Mesothelial cell of epicardium (in vitro differentiated cells): ENCODE measurements around the gene WWOX. TPM values are rescaled to one million over a fixed set of nuclear protein-coding genes. Genes with fewer than 3 reads are reported as not detected.
"Not testable (repeated sequence)": the region's sequence is repeated elsewhere in the genome, so short reads cannot be mapped to it uniquely, and the experiment has no call there.

Source experiments
- DNase-seq, 2 experiments: peaks; one replicate each; pipeline ENCODE4 v3.0.0; 2021; ENCODE audit warnings: low spot score in 2 of 2; ENCODE audit not compliant: unreplicated experiment in 2 of 2
- H3K27ac Mint-ChIP-seq: 2 replicates; pipeline ENCODE4 v1.8.0; 2021; ENCODE audit warnings: mixed read lengths
- H3K27me3 Mint-ChIP-seq: 2 replicates; pipeline ENCODE4 v1.8.0; 2021; ENCODE audit warnings: low read depth, mixed read lengths
- H3K36me3 Mint-ChIP-seq: 2 replicates; pipeline ENCODE4 v1.8.0; 2021; ENCODE audit warnings: mixed read lengths
- H3K4me1 Mint-ChIP-seq: 2 replicates; pipeline ENCODE4 v1.8.0; 2021; ENCODE audit warnings: mixed read lengths
- H3K4me3 Mint-ChIP-seq: 2 replicates; pipeline ENCODE4 v1.8.0; 2021; ENCODE audit warnings: mild to moderate bottlenecking, moderate library complexity, mixed read lengths
- H3K9me3 Mint-ChIP-seq: 2 replicates; pipeline ENCODE4 v1.8.0; 2021; ENCODE audit warnings: mixed read lengths
- total RNA-seq: library from RNA; stranded (reverse); gene quantifications from 3 replicates; pipeline ENCODE4 v1.2.1, GENCODE V29; 2021
- TF ChIP-seq, protein P1 (sequence below): fragments of 200-600 bp; sonication (generic); IDR thresholded peaks from one replicate; pipeline ENCODE4 v1.5.0; 2021; ENCODE audit warnings: antibody characterized with exemption; ENCODE audit not compliant: unreplicated experiment

Gene WWOX
- total RNA-seq, 1 donor from 2014 or later: 29.7 TPM

DNA sequence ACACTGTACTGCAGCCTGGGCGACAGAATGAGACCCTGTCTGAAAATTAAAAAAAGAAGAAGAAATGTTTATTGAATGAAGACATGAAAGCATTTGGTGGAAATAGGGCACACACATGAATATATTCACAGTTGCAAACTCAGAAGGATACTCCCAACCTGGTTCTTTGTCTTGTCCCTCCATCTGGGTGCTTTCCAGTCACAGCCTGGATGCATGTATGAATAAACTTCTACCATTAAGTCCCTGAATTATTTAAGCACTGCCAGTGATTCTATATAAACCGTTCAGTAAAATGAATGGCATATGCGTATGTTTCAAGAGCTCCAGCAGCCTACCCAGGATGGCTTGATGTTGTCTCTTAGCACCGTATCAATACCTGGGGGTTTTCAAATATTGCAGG is 591.1 kb downstream of the WWOX start:
- Mint-ChIP-seq H3K9me3 (no peaks in the 10 kb centered on the region), H3K27me3 (no peaks in the 10 kb centered on the region), H3K4me3 (no peak overlapping the region), H3K36me3 (no peaks in the 10 kb centered on the region), H3K4me1 (peaks cover 14% of the 10 kb centered on the region), H3K27ac (no peak overlapping the region)
- TF ChIP-seq, protein P1, sequence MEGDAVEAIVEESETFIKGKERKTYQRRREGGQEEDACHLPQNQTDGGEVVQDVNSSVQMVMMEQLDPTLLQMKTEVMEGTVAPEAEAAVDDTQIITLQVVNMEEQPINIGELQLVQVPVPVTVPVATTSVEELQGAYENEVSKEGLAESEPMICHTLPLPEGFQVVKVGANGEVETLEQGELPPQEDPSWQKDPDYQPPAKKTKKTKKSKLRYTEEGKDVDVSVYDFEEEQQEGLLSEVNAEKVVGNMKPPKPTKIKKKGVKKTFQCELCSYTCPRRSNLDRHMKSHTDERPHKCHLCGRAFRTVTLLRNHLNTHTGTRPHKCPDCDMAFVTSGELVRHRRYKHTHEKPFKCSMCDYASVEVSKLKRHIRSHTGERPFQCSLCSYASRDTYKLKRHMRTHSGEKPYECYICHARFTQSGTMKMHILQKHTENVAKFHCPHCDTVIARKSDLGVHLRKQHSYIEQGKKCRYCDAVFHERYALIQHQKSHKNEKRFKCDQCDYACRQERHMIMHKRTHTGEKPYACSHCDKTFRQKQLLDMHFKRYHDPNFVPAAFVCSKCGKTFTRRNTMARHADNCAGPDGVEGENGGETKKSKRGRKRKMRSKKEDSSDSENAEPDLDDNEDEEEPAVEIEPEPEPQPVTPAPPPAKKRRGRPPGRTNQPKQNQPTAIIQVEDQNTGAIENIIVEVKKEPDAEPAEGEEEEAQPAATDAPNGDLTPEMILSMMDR: no peak
- DNase-seq: no peak

GRCh38 chr16:78691746-78692145 is 592.3 kb downstream of the WWOX start:
- H3K4me1 Mint-ChIP-seq: peaks cover 14% of the 10 kb centered on the region
- DNase-seq, H3K9me3 Mint-ChIP-seq, H3K4me3 Mint-ChIP-seq, H3K27me3 Mint-ChIP-seq, H3K27ac Mint-ChIP-seq, H3K36me3 Mint-ChIP-seq: not testable (repeated sequence)

- H3K4me3 Mint-ChIP-seq: no peak overlapping the region
- H3K27me3 Mint-ChIP-seq: no peaks in the 10 kb centered on the region
- no peaks in the 10 kb centered on the region for H3K36me3 Mint-ChIP-seq
- no peak overlapping the region for H3K27ac Mint-ChIP-seq
- H3K4me1 Mint-ChIP-seq: peaks cover 14% of the 10 kb centered on the region
- TF ChIP-seq, protein P1: no peak
- peaks cover 4% of the 10 kb centered on the region for H3K9me3 Mint-ChIP-seq
- DNase-seq: no peak
Observed at GRCh38 chr16:78693496-78693895, 594.0 kb downstream of the WWOX start.

- Mint-ChIP-seq H3K9me3 (peaks cover 4% of the 10 kb centered on the region), H3K4me1 (peaks cover 7% of the 10 kb centered on the region), H3K27ac (no peak overlapping the region), H3K27me3 (no peaks in the 10 kb centered on the region), H3K36me3 (no peaks in the 10 kb centered on the region), H3K4me3 (no peak overlapping the region)
- TF ChIP-seq, protein P1: no peak
- no peak for DNase-seq
Observed at GRCh38 chr16:78694414-78694813, 595.0 kb downstream of the WWOX start.

DNA sequence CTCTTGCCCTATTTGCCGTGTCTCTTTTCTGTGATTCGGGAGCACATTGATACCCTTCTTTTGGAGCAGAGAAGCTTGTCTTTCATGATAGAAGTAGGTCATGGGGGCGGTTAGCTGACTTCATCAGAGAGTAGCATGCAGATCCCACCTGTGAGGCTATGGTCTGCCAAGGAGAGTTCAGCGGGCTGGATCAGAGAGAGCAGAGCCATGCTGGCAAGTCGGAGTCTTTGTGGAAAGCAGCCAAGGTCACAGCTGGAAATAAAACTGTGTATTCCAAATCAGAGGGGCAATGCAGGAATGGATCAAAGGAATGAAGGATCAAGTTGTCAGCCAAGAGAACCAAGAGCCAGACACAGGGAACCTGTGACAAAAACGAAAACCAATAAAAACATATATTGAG is 595.9 kb downstream of the WWOX start:
- Mint-ChIP-seq H3K27ac (no peak overlapping the region), H3K36me3 (no peaks in the 10 kb centered on the region), H3K4me3 (no peak overlapping the region), H3K9me3 (peaks cover 4% of the 10 kb centered on the region), H3K27me3 (no peaks in the 10 kb centered on the region), H3K4me1 (peaks cover 5% of the 10 kb centered on the region)
- DNase-seq: no peak
- TF ChIP-seq, protein P1: no peak

DNA sequence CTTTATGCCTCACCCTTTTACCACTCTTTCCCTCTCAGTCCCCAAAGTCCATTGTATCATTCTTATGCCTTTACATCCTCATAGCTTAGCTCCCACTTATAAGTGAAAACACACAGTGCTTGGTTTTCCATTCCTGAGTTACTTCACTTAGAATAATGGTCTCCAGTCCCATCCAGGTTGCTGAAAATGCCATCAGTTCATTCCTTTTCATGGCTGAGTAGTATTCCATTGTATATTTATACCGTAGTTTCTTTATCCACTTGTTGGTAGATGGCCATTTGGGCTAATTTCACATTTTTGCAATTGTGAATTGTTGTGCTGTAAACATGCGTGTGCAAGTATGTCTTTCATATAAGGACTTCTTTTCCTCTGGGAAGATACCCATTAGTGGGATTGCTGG is 597.3 kb downstream of the WWOX start:
- Mint-ChIP-seq H3K27ac (no peak overlapping the region), H3K27me3 (no peaks in the 10 kb centered on the region), H3K4me1 (peaks cover 5% of the 10 kb centered on the region), H3K36me3 (no peaks in the 10 kb centered on the region), H3K9me3 (peaks cover 4% of the 10 kb centered on the region), H3K4me3 (no peak overlapping the region)
- TF ChIP-seq, protein P1: no peak
- DNase-seq: no peak
